Esophagus muscularis mucosa (tissue), 4 donors: ENCODE results near the gene MYO1G. TPM values are rescaled to one million over a fixed set of nuclear protein-coding genes. Genes with fewer than 3 reads are reported as not detected.

Source experiments
- DNase-seq: peaks from one replicate; pipeline ENCODE4 v3.0.0-alpha.2; 2017; ENCODE audit errors: extremely low spot score
- H3K27ac ChIP-seq, 4 donors: fragments of 200-600 bp; sonication (generic); replicated peaks in 1 of 4; 1 replicate in 3 of 4; 2 replicates in 1 of 4; pipeline ENCODE4 v1.5.1; 2016 to 2019; ENCODE audit warnings: mild to moderate bottlenecking in 1 of 4
- H3K27me3 ChIP-seq, 4 donors: fragments of 200-600 bp; sonication (generic); one replicate each; pipeline versions ENCODE4 v1.5.1 to v1.6.0; 2016 to 2019
- H3K36me3 ChIP-seq, 4 donors: fragments of 200-600 bp; sonication (generic); one replicate each; pipeline ENCODE4 v1.5.1; 2016 to 2019
- H3K4me1 ChIP-seq, 4 donors: fragments of 200-600 bp; sonication (generic); one replicate each; pipeline ENCODE4 v1.5.1; 2016 to 2019
- H3K4me3 ChIP-seq, 4 donors: fragments of 200-600 bp; sonication (generic); 1 replicate in 2 of 4; 2 replicates in 2 of 4; pipeline ENCODE4 v1.5.1; 2016 to 2019; ENCODE audit warnings: mild to moderate bottlenecking in 4 of 4, moderate library complexity in 1 of 4
- H3K9me3 ChIP-seq, 4 donors: fragments of 200-600 bp; sonication (generic); 1 replicate in 3 of 4; 2 replicates in 1 of 4; pipeline ENCODE4 v1.5.1; 2016 to 2019
- CTCF ChIP-seq, 3 experiments: fragments of 200-600 bp in 2 of 3; fragments of 450-650 bp in 1 of 3; sonication (generic) in 2 of 3; IDR thresholded peaks; one replicate each; pipeline ENCODE4 v1.5.1; 2017 to 2019; ENCODE audit warnings: antibody characterized with exemption in 3 of 3, mild to moderate bottlenecking in 2 of 3, moderate library complexity in 1 of 3
- EP300 ChIP-seq: sonication (generic); formaldehyde crosslinking; IDR thresholded peaks from one replicate; pipeline ENCODE4 v1.6.1; 2017; ENCODE audit warnings: antibody characterized with exemption
- POLR2A ChIP-seq: fragments of 450-650 bp; IDR thresholded peaks from one replicate; pipeline ENCODE4 v1.6.1; 2017; ENCODE audit warnings: antibody characterized with exemption, moderate library complexity, mild to moderate bottlenecking, low read depth
- POLR2AphosphoS5 ChIP-seq, 2 donors: sonication (generic); formaldehyde crosslinking; IDR thresholded peaks; one replicate each; pipeline ENCODE4 v1.6.1; 2017; ENCODE audit warnings: antibody characterized with exemption in 2 of 2
- WGBS: methylation state at CpG from one replicate; pipeline ENCODE4 v1.1.5; 2018; 5-methylcytosine and 5-hydroxymethylcytosine counted together
- intact Hi-C: fragments of 100-400 bp; cut with DNase I; formaldehyde crosslinking; loops from one replicate; pipeline ENCODE4 v1.15.1; 2023
- total RNA-seq, 4 donors: library from RNA; depleted of rRNA; stranded (reverse); fragments of >200 nt; gene quantifications; one replicate each; pipeline versions ENCODE4 v1.1.0 to v1.2.1, GENCODE V29; 2016

MYO1G gene
- total RNA-seq, 4 donors from 2014 or later: 0.78 to 6.8 (median 3.1) TPM

GRCh38 chr7:44980393-44981034 lies 1.7 kb upstream of the MYO1G start:
- TF ChIP-seq POLR2A: no peak
- peak; percentile 32 for TF ChIP-seq EP300
- no peak for DNase-seq
- peaks cover 24 to 61% (median 43%) of the 10 kb centered on the region in 4 donors for H3K36me3 ChIP-seq
- H3K4me3 ChIP-seq: no peak overlapping the region
- intact Hi-C loops: loop anchor here (10.0 kb wide), 1 partner anchor 396 kb away; the partner anchor contains the start of gene TMED4
- no peaks in the 10 kb centered on the region for H3K27me3 ChIP-seq
- H3K9me3 ChIP-seq: no peaks in the 10 kb centered on the region
- H3K4me1 ChIP-seq: peaks cover 21 to 59% (median 55%) of the 10 kb centered on the region in 4 donors
- WGBS: 62% methylated on average over 8 of the region's 8 CpGs
- H3K27ac ChIP-seq: peak overlapping the region; percentile 25 to 72 (median 54)

- Histone ChIP-seq H3K27me3 (no peaks in the 10 kb centered on the region), H3K9me3 (no peaks in the 10 kb centered on the region), H3K27ac (peak overlapping the region; percentile 31 to 72 (median 54)), H3K4me3 (no peak overlapping the region), H3K36me3 (peaks cover 24 to 53% (median 39%) of the 10 kb centered on the region in 4 donors), H3K4me1 (peaks cover 15 to 52% (median 47%) of the 10 kb centered on the region in 4 donors)
- TF ChIP-seq CTCF (IDR thresholded peaks at IDR 0.05): no peak
- TF ChIP-seq POLR2AphosphoS5 (IDR thresholded peaks at IDR 0.05): no peak
- TF ChIP-seq EP300: no peak
- no peak for TF ChIP-seq POLR2A
- DNase-seq: no peak
- WGBS: 73% methylated on average over 8 of the region's 8 CpGs
- intact Hi-C loops: loop anchor here (10.0 kb wide), 1 partner anchor 395 kb away; the partner anchor contains the start of gene TMED4
Observed at GRCh38 chr7:44979481-44980392, 922 bp upstream of the MYO1G start.

- 69% methylated on average over 6 of the region's 6 CpGs for WGBS
- Histone ChIP-seq H3K4me3 (peak overlapping the region in 3 of 4 donors; percentile 19 to 37 (median 25)), H3K27me3 (no peaks in the 10 kb centered on the region), H3K36me3 (peaks cover 10 to 35% (median 21%) of the 10 kb centered on the region in 4 donors), H3K9me3 (no peaks in the 10 kb centered on the region), H3K4me1 (peaks cover 15 to 48% (median 38%) of the 10 kb centered on the region in 4 donors), H3K27ac (peak overlapping the region in 1 of 4 donors; percentile 72)
- no peak for DNase-seq
- intact Hi-C loops: no loop called here
- TF ChIP-seq CTCF (IDR thresholded peaks at IDR 0.05): no peak
- TF ChIP-seq POLR2AphosphoS5 (IDR thresholded peaks at IDR 0.05): no peak
- TF ChIP-seq POLR2A: no peak
- no peak for TF ChIP-seq EP300
Observed at GRCh38 chr7:44977959-44978335, 868 bp downstream of the MYO1G start.

GRCh38 chr7:44977304-44977958 lies 1.4 kb downstream of the MYO1G start:
- TF ChIP-seq POLR2A (no peak), CTCF (IDR thresholded peaks at IDR 0.05) (no peak), EP300 (no peak), POLR2AphosphoS5 (IDR thresholded peaks at IDR 0.05) (no peak)
- Histone ChIP-seq H3K4me1 (peaks cover 15 to 48% (median 38%) of the 10 kb centered on the region in 4 donors), H3K27ac (peak overlapping the region in 1 of 4 donors; percentile 26), H3K9me3 (no peaks in the 10 kb centered on the region), H3K36me3 (peaks cover 5 to 30% (median 16%) of the 10 kb centered on the region in 4 donors), H3K27me3 (no peaks in the 10 kb centered on the region), H3K4me3 (peak overlapping the region in 2 of 4 donors; percentile 25 to 37)
- WGBS: 80% methylated on average over 4 of the region's 8 CpGs
- intact Hi-C loops: no loop called here
- DNase-seq: no peak
